ENCODE data around the gene MAPK1.

DNA sequence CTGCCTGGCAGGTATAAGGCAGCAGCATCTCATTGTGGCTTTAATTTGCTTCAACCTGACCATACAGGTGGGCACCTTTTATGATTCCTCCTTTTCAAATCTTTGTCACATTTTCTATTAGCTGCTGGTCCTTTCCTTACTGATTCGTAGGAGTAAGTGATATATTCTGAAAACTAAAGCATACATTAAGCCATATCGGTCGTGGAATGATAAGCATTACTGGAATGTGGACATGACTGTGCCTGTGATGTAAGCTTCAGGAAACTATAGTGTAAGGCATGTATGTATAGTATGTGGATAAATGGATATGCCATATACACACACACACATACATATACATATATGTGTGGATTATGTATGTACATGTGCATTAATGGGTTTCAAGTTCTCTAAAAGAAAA is 152.7 kb downstream of the MAPK1 start:
- TF ChIP-seq CTCF (IDR thresholded peaks at IDR 0.05) (no peak), POLR2A (IDR thresholded peaks at IDR 0.05) (no peak)

All from esophagus squamous epithelium (tissue), 4 donors.